ENCODE results near the gene TECTA.

DNA sequence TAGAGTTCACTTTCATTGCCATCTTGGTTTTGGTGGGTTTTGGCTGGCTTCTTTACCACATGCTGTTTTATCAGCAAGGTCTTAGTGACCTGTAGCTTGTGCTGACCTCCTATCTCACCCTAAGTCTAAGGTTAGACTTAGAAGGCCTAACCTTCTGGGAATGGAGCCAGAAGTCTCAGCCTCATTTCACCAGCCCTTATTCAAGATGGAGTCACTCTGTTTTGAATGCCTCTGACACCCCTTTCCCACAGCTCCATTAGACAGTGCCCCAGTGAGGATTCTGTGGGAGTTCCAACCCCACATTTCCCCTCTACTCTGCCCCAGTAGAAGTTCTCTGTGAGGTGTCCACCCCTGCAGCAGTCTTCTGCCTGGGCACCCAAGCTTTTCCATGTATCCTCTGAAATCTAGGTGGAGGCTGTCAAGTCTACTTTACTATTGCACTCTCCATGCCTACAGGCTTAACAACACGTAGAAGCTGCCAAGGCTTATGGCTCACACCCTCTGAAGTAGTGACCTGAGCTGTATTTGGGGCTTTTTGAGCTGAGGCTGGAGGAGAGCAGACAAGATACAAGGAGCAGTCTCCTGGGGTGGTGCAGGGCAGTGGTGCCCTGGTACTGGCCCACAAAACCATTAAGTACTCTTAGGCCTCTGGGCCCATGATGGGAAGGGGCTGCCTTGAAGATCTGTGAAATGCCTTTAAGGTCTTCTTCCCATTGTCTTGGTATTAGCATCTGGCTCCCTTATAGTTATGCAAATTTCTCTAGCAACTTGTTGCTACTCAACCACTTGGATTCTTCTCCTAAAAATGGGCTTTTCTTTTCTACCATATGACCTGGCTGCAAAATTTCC lies 125.6 kb downstream of the TECTA start:
- TF ChIP-seq, protein P1, sequence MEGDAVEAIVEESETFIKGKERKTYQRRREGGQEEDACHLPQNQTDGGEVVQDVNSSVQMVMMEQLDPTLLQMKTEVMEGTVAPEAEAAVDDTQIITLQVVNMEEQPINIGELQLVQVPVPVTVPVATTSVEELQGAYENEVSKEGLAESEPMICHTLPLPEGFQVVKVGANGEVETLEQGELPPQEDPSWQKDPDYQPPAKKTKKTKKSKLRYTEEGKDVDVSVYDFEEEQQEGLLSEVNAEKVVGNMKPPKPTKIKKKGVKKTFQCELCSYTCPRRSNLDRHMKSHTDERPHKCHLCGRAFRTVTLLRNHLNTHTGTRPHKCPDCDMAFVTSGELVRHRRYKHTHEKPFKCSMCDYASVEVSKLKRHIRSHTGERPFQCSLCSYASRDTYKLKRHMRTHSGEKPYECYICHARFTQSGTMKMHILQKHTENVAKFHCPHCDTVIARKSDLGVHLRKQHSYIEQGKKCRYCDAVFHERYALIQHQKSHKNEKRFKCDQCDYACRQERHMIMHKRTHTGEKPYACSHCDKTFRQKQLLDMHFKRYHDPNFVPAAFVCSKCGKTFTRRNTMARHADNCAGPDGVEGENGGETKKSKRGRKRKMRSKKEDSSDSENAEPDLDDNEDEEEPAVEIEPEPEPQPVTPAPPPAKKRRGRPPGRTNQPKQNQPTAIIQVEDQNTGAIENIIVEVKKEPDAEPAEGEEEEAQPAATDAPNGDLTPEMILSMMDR (IDR thresholded peaks at IDR 0.05): no peak
- TF ChIP-seq POLR2A (IDR thresholded peaks at IDR 0.05): no peak
